ENCODE results near the gene IGSF23.

- TF ChIP-seq POLR2A (IDR thresholded peaks at IDR 0.05): no peak
- no peak for TF ChIP-seq CTCF (IDR thresholded peaks at IDR 0.05)
Observed at GRCh38 chr19:44666852-44667556, 53.6 kb downstream of the IGSF23 start.
